ENCODE data around the gene OTOA. TPM values are rescaled to one million over a fixed set of nuclear protein-coding genes. Genes with fewer than 3 reads are reported as not detected.
"Not testable (repeated sequence)": the region's sequence is repeated elsewhere in the genome, so short reads cannot be mapped to it uniquely, and the experiment has no call there.

Gene OTOA
- polyA plus RNA-seq, 1 donor, result 0.13 TPM

- no peak for DNase-seq
- Histone ChIP-seq H3K4me1 (ENCODE audit: control insufficient read depth, insufficient read depth, low read length) (no peaks in the 10 kb centered on the region), H3K36me3 (ENCODE audit: control insufficient read depth, insufficient read depth, low read length) (no peaks in the 10 kb centered on the region), H3K27ac (ENCODE audit: low read length) (no peak overlapping the region), H3K9me3 (ENCODE audit: control insufficient read depth, low read depth, low read length) (no peaks in the 10 kb centered on the region), H3K27me3 (ENCODE audit: control insufficient read depth, insufficient read depth, low read length) (no peaks in the 10 kb centered on the region), H3K4me3 (ENCODE audit: low read length) (no peak overlapping the region)
- no CpG with 5 or more reads among the region's 2 CpGs for WGBS (ENCODE audit: insufficient coverage, low lambda C conversion rate)
Measured at GRCh38 chr16:21701271-21701670, 37.5 kb downstream of the OTOA start.

GRCh38 chr16:21702276-21702675 lies 38.5 kb downstream of the OTOA start:
- H3K4me3 ChIP-seq (ENCODE audit: low read length), result no peak overlapping the region
- no peaks in the 10 kb centered on the region for H3K27me3 ChIP-seq (ENCODE audit: control insufficient read depth, insufficient read depth, low read length)
- no peaks in the 10 kb centered on the region for H3K36me3 ChIP-seq (ENCODE audit: control insufficient read depth, insufficient read depth, low read length)
- 93% methylated on average over 3 of the region's 3 CpGs for WGBS (ENCODE audit: insufficient coverage, low lambda C conversion rate)
- H3K27ac ChIP-seq (ENCODE audit: low read length), result no peak overlapping the region
- H3K4me1 ChIP-seq (ENCODE audit: control insufficient read depth, insufficient read depth, low read length), result no peaks in the 10 kb centered on the region
- DNase-seq, result no peak
- H3K9me3 ChIP-seq (ENCODE audit: control insufficient read depth, low read depth, low read length), result no peaks in the 10 kb centered on the region

- no peak overlapping the region for H3K4me3 ChIP-seq (ENCODE audit: low read length)
- H3K27ac ChIP-seq (ENCODE audit: low read length), result no peak overlapping the region
- no peak for DNase-seq
- no peaks in the 10 kb centered on the region for H3K9me3 ChIP-seq (ENCODE audit: control insufficient read depth, low read depth, low read length)
- no peaks in the 10 kb centered on the region for H3K27me3 ChIP-seq (ENCODE audit: control insufficient read depth, insufficient read depth, low read length)
- no peaks in the 10 kb centered on the region for H3K36me3 ChIP-seq (ENCODE audit: control insufficient read depth, insufficient read depth, low read length)
- 43% methylated on average over 1 of the region's 2 CpGs for WGBS (ENCODE audit: insufficient coverage, low lambda C conversion rate)
- H3K4me1 ChIP-seq (ENCODE audit: control insufficient read depth, insufficient read depth, low read length), result no peaks in the 10 kb centered on the region
Measured at GRCh38 chr16:21703156-21703555, 39.4 kb downstream of the OTOA start.

- 86% methylated on average over 1 of the region's 5 CpGs for WGBS (ENCODE audit: insufficient coverage, low lambda C conversion rate)
- no peaks in the 10 kb centered on the region for H3K36me3 ChIP-seq (ENCODE audit: control insufficient read depth, insufficient read depth, low read length)
- no peak for DNase-seq
- H3K4me1 ChIP-seq (ENCODE audit: control insufficient read depth, insufficient read depth, low read length), result no peaks in the 10 kb centered on the region
- no peaks in the 10 kb centered on the region for H3K9me3 ChIP-seq (ENCODE audit: control insufficient read depth, low read depth, low read length)
- no peak overlapping the region for H3K4me3 ChIP-seq (ENCODE audit: low read length)
- no peaks in the 10 kb centered on the region for H3K27me3 ChIP-seq (ENCODE audit: control insufficient read depth, insufficient read depth, low read length)
- no peak overlapping the region for H3K27ac ChIP-seq (ENCODE audit: low read length)
Measured at GRCh38 chr16:21703589-21704174, 39.9 kb downstream of the OTOA start.

GRCh38 chr16:21704266-21704665 lies 40.5 kb downstream of the OTOA start:
- H3K9me3 ChIP-seq (ENCODE audit: control insufficient read depth, low read depth, low read length), result no peaks in the 10 kb centered on the region
- no peaks in the 10 kb centered on the region for H3K4me1 ChIP-seq (ENCODE audit: control insufficient read depth, insufficient read depth, low read length)
- no peak for DNase-seq
- H3K27me3 ChIP-seq (ENCODE audit: control insufficient read depth, insufficient read depth, low read length), result no peaks in the 10 kb centered on the region
- no peak overlapping the region for H3K4me3 ChIP-seq (ENCODE audit: low read length)
- no peaks in the 10 kb centered on the region for H3K36me3 ChIP-seq (ENCODE audit: control insufficient read depth, insufficient read depth, low read length)
- 100% methylated on average over 1 of the region's 5 CpGs for WGBS (ENCODE audit: insufficient coverage, low lambda C conversion rate)
- H3K27ac ChIP-seq (ENCODE audit: low read length), result no peak overlapping the region

- no CpG with 5 or more reads among the region's 6 CpGs for WGBS (ENCODE audit: insufficient coverage, low lambda C conversion rate)
- Histone ChIP-seq H3K9me3 (ENCODE audit: control insufficient read depth, low read depth, low read length) (no peaks in the 10 kb centered on the region), H3K27ac (ENCODE audit: low read length) (no peak overlapping the region), H3K4me1 (ENCODE audit: control insufficient read depth, insufficient read depth, low read length) (no peaks in the 10 kb centered on the region), H3K36me3 (ENCODE audit: control insufficient read depth, insufficient read depth, low read length) (no peaks in the 10 kb centered on the region), H3K27me3 (ENCODE audit: control insufficient read depth, insufficient read depth, low read length) (no peaks in the 10 kb centered on the region), H3K4me3 (ENCODE audit: low read length) (no peak overlapping the region)
- DNase-seq, result no peak
Measured at GRCh38 chr16:21704733-21705132, 41.0 kb downstream of the OTOA start.

GRCh38 chr16:21708533-21709115 lies 44.9 kb downstream of the OTOA start:
- H3K27me3 ChIP-seq (ENCODE audit: control insufficient read depth, insufficient read depth, low read length), result no peaks in the 10 kb centered on the region
- H3K27ac ChIP-seq (ENCODE audit: low read length), result no peak overlapping the region
- H3K4me1 ChIP-seq (ENCODE audit: control insufficient read depth, insufficient read depth, low read length), result no peaks in the 10 kb centered on the region
- H3K36me3 ChIP-seq (ENCODE audit: control insufficient read depth, insufficient read depth, low read length), result no peaks in the 10 kb centered on the region
- no peak overlapping the region for H3K4me3 ChIP-seq (ENCODE audit: low read length)
- peak; percentile 19 to 44 for DNase-seq
- no peaks in the 10 kb centered on the region for H3K9me3 ChIP-seq (ENCODE audit: control insufficient read depth, low read depth, low read length)
- 10% methylated on average over 2 of the region's 10 CpGs for WGBS (ENCODE audit: insufficient coverage, low lambda C conversion rate)

GRCh38 chr16:21710938-21711337 lies 47.2 kb downstream of the OTOA start:
- DNase-seq, result no peak
- no peaks in the 10 kb centered on the region for H3K4me1 ChIP-seq (ENCODE audit: control insufficient read depth, insufficient read depth, low read length)
- no peaks in the 10 kb centered on the region for H3K36me3 ChIP-seq (ENCODE audit: control insufficient read depth, insufficient read depth, low read length)
- H3K9me3 ChIP-seq (ENCODE audit: control insufficient read depth, low read depth, low read length), result no peaks in the 10 kb centered on the region
- no peaks in the 10 kb centered on the region for H3K27me3 ChIP-seq (ENCODE audit: control insufficient read depth, insufficient read depth, low read length)
- WGBS (ENCODE audit: insufficient coverage, low lambda C conversion rate), result no CpG with 5 or more reads among the region's 4 CpGs
- H3K27ac ChIP-seq (ENCODE audit: low read length), result no peak overlapping the region
- no peak overlapping the region for H3K4me3 ChIP-seq (ENCODE audit: low read length)

GRCh38 chr16:21713549-21714368 lies 50.0 kb downstream of the OTOA start:
- H3K27me3 ChIP-seq (ENCODE audit: control insufficient read depth, insufficient read depth, low read length), result no peaks in the 10 kb centered on the region
- no CpG with 5 or more reads among the region's 5 CpGs for WGBS (ENCODE audit: insufficient coverage, low lambda C conversion rate)
- no peak for DNase-seq
- H3K36me3 ChIP-seq (ENCODE audit: control insufficient read depth, insufficient read depth, low read length), result no peaks in the 10 kb centered on the region
- no peak overlapping the region for H3K27ac ChIP-seq (ENCODE audit: low read length)
- no peak overlapping the region for H3K4me3 ChIP-seq (ENCODE audit: low read length)
- no peaks in the 10 kb centered on the region for H3K4me1 ChIP-seq (ENCODE audit: control insufficient read depth, insufficient read depth, low read length)
- no peaks in the 10 kb centered on the region for H3K9me3 ChIP-seq (ENCODE audit: control insufficient read depth, low read depth, low read length)

- H3K9me3 ChIP-seq (ENCODE audit: control insufficient read depth, low read depth, low read length); DNase-seq; H3K4me1 ChIP-seq (ENCODE audit: control insufficient read depth, insufficient read depth, low read length); H3K27me3 ChIP-seq (ENCODE audit: control insufficient read depth, insufficient read depth, low read length); H3K36me3 ChIP-seq (ENCODE audit: control insufficient read depth, insufficient read depth, low read length); H3K27ac ChIP-seq (ENCODE audit: low read length); H3K4me3 ChIP-seq (ENCODE audit: low read length): not testable (repeated sequence)
Measured at GRCh38 chr16:21714369-21714618, 50.5 kb downstream of the OTOA start.

- WGBS (ENCODE audit: insufficient coverage, low lambda C conversion rate), result 30% methylated on average over 2 of the region's 10 CpGs
- Histone ChIP-seq H3K27me3 (ENCODE audit: control insufficient read depth, insufficient read depth, low read length) (no peaks in the 10 kb centered on the region), H3K4me3 (ENCODE audit: low read length) (no peak overlapping the region), H3K36me3 (ENCODE audit: control insufficient read depth, insufficient read depth, low read length) (no peaks in the 10 kb centered on the region), H3K4me1 (ENCODE audit: control insufficient read depth, insufficient read depth, low read length) (no peaks in the 10 kb centered on the region), H3K27ac (ENCODE audit: low read length) (no peak overlapping the region), H3K9me3 (ENCODE audit: control insufficient read depth, low read depth, low read length) (no peaks in the 10 kb centered on the region)
- DNase-seq, result no peak
Measured at GRCh38 chr16:21717608-21718007, 53.8 kb downstream of the OTOA start.
